H9 (cell line): ENCODE data around the gene MGAT5B. TPM values are rescaled to one million over a fixed set of nuclear protein-coding genes. Genes with fewer than 3 reads are reported as not detected.

Source experiments
- DNase-seq: peaks from one replicate; pipeline ENCODE4 v3.0.0-alpha.2; 2017
- H2AFZ ChIP-seq: one replicate; pipeline ENCODE4 v1.6.1; 2013; ENCODE audit warnings: mild to moderate bottlenecking, low read length, control low read depth, moderate library complexity
- H2AK5ac ChIP-seq: 2 replicates; pipeline ENCODE4 v1.6.1; 2013; ENCODE audit warnings: low read length, control low read depth, mixed read lengths; ENCODE audit not compliant: insufficient read length
- H2BK120ac ChIP-seq: one replicate; pipeline ENCODE4 v1.6.1; 2013; ENCODE audit warnings: low read depth, mild to moderate bottlenecking, low read length, control low read depth, inconsistent platforms; ENCODE audit not compliant: poor library complexity, severe bottlenecking
- H2BK12ac ChIP-seq: 2 replicates; pipeline ENCODE4 v1.6.1; 2013; ENCODE audit warnings: low read length, control low read depth, mixed read lengths, low read depth; ENCODE audit not compliant: insufficient read length
- H2BK15ac ChIP-seq: 2 replicates; pipeline ENCODE4 v1.6.1; 2013; ENCODE audit warnings: low read depth, low read length, control low read depth
- H2BK20ac ChIP-seq: one replicate; pipeline ENCODE4 v1.6.1; 2013; ENCODE audit warnings: low read depth, mild to moderate bottlenecking, low read length, control low read depth, inconsistent platforms; ENCODE audit not compliant: poor library complexity, severe bottlenecking
- H2BK5ac ChIP-seq: 2 replicates; pipeline ENCODE4 v1.6.1; 2013; ENCODE audit warnings: low read length, control low read depth, mixed read lengths; ENCODE audit not compliant: insufficient read length
- H3K14ac ChIP-seq: 2 replicates; pipeline ENCODE4 v1.6.1; 2013; ENCODE audit warnings: low read length, control low read depth; ENCODE audit not compliant: insufficient read depth
- H3K18ac ChIP-seq: 2 replicates; pipeline ENCODE4 v1.6.1; 2013; ENCODE audit warnings: low read depth, mild to moderate bottlenecking, mixed read lengths, low read length, control low read depth; ENCODE audit not compliant: insufficient read length
- H3K23ac ChIP-seq: 2 replicates; pipeline ENCODE4 v1.6.1; 2013; ENCODE audit warnings: low read length, control low read depth, mixed read lengths, low read depth; ENCODE audit not compliant: insufficient read length
- H3K23me2 ChIP-seq: 2 replicates; pipeline ENCODE4 v1.6.1; 2013; ENCODE audit warnings: low read depth, mild to moderate bottlenecking, mixed read lengths, low read length, control low read depth; ENCODE audit not compliant: insufficient read length, poor library complexity, severe bottlenecking
- H3K27ac ChIP-seq: 2 replicates; pipeline ENCODE4 v1.5.1; 2013; ENCODE audit warnings: low read length, control low read depth, mixed read lengths, low read depth; ENCODE audit not compliant: insufficient read length
- H3K27me3 ChIP-seq: 2 replicates; pipeline ENCODE4 v1.6.1; 2013; ENCODE audit warnings: low read length, control low read depth, inconsistent platforms; ENCODE audit not compliant: insufficient read depth
- H3K4ac ChIP-seq: 2 replicates; pipeline ENCODE4 v1.6.1; 2013; ENCODE audit warnings: low read depth, mild to moderate bottlenecking, control low read depth, inconsistent platforms, low read length, moderate library complexity
- H3K4me1 ChIP-seq: 2 replicates; pipeline ENCODE4 v1.6.1; 2013; ENCODE audit warnings: low read length, control low read depth, inconsistent platforms; ENCODE audit not compliant: insufficient read depth
- H3K4me2 ChIP-seq: 2 replicates; pipeline ENCODE4 v1.6.1; 2013; ENCODE audit warnings: low read length, control low read depth, mixed read lengths; ENCODE audit not compliant: insufficient read length, insufficient read depth
- H3K56ac ChIP-seq: 2 replicates; pipeline ENCODE4 v1.6.1; 2013; ENCODE audit warnings: low read depth, mild to moderate bottlenecking, mixed read lengths, low read length, control low read depth; ENCODE audit not compliant: insufficient read length
- H3K79me1 ChIP-seq: 2 replicates; pipeline ENCODE4 v1.6.1; 2013; ENCODE audit warnings: low read depth, mild to moderate bottlenecking, moderate library complexity, low read length, control low read depth, inconsistent platforms; ENCODE audit not compliant: insufficient read depth, poor library complexity, severe bottlenecking
- H3K79me2 ChIP-seq: 2 replicates; pipeline ENCODE4 v1.6.1; 2013; ENCODE audit warnings: low read length, control low read depth, inconsistent platforms; ENCODE audit not compliant: insufficient read depth
- H3K9ac ChIP-seq: 2 replicates; pipeline ENCODE4 v1.6.1; 2013; ENCODE audit warnings: low read length, control low read depth, mixed read lengths; ENCODE audit not compliant: insufficient read length; ENCODE audit errors: extremely low read depth
- H3K9me3 ChIP-seq: one replicate; pipeline ENCODE4 v1.6.1; 2013; ENCODE audit warnings: low read depth, low read length, inconsistent platforms; ENCODE audit not compliant: control insufficient read depth
- H3T11ph ChIP-seq: one replicate; pipeline ENCODE4 v1.6.1; 2013; ENCODE audit warnings: mild to moderate bottlenecking, low read length, control low read depth, inconsistent platforms
- H4K20me1 ChIP-seq: one replicate; pipeline ENCODE4 v1.6.1; 2013; ENCODE audit not compliant: control insufficient read depth, insufficient read length, insufficient read depth
- H4K5ac ChIP-seq: 2 replicates; pipeline ENCODE4 v1.6.1; 2013; ENCODE audit warnings: low read depth, mild to moderate bottlenecking, mixed read lengths, low read length, control low read depth; ENCODE audit not compliant: insufficient read length
- H4K8ac ChIP-seq: replicated peaks from 2 replicates; pipeline ENCODE4 v1.6.1; 2013; ENCODE audit warnings: low read length, control low read depth, mixed read lengths, low read depth; ENCODE audit not compliant: insufficient read length
- H4K91ac ChIP-seq: 2 replicates; pipeline ENCODE4 v1.6.1; 2013; ENCODE audit warnings: low read depth, mild to moderate bottlenecking, moderate library complexity, mixed read lengths, low read length, control low read depth; ENCODE audit not compliant: insufficient read length
- H3K27ac Mint-ChIP-seq, 3 experiments: 2 replicates in 2 of 3; 3 replicates in 1 of 3; pipeline ENCODE4 v1.8.0; 2020 to 2021; ENCODE audit warnings: mixed read lengths in 3 of 3, mild to moderate bottlenecking in 1 of 3, moderate library complexity in 1 of 3
- H3K27me3 Mint-ChIP-seq: 2 replicates; pipeline ENCODE4 v1.8.0; 2021; ENCODE audit warnings: low read depth, mild to moderate bottlenecking, moderate library complexity, mixed read lengths
- H3K36me3 Mint-ChIP-seq, 3 experiments: 2 replicates in 2 of 3; 3 replicates in 1 of 3; pipeline ENCODE4 v1.8.0; 2020 to 2021; ENCODE audit warnings: low read depth in 3 of 3, mixed read lengths in 3 of 3; ENCODE audit not compliant: insufficient read depth in 1 of 3
- H3K4me1 Mint-ChIP-seq, 2 experiments: 2 replicates each; pipeline ENCODE4 v1.8.0; 2020; ENCODE audit warnings: mixed read lengths in 2 of 2
- H3K4me3 Mint-ChIP-seq, 2 experiments: 2 replicates in 1 of 2; 3 replicates in 1 of 2; pipeline ENCODE4 v1.8.0; 2020 to 2021; ENCODE audit warnings: mild to moderate bottlenecking in 2 of 2, mixed read lengths in 2 of 2, moderate library complexity in 1 of 2
- H3K9me3 Mint-ChIP-seq, 2 experiments: 2 replicates in 1 of 2; 3 replicates in 1 of 2; pipeline ENCODE4 v1.8.0; 2020; ENCODE audit warnings: mild to moderate bottlenecking in 2 of 2, mixed read lengths in 2 of 2, moderate library complexity in 1 of 2
- whole genome bisulfite sequencing: extraction: QIAGEN DNeasy Blood & Tissue Kit; methylation state at CpG from one replicate; pipeline ENCODE4 v1.1.7; 2013; ENCODE audit warnings: missing lambda C conversion rate, low lambda C conversion rate, mixed read lengths; ENCODE audit not compliant: insufficient read length; ENCODE audit errors: extremely low coverage; 5-methylcytosine and 5-hydroxymethylcytosine counted together
- total RNA-seq: library from RNA; stranded (reverse); gene quantifications from 2 replicates; pipeline ENCODE4 v1.2.1, GENCODE V29; 2021
- TF ChIP-seq, protein P1 (sequence below): fragments of 200-600 bp; sonication (generic); conservative IDR thresholded peaks from 3 replicates; pipeline ENCODE4 v1.8.0; 2021; ENCODE audit warnings: antibody characterized with exemption, mild to moderate bottlenecking

The MGAT5B gene
- total RNA-seq, 1 experiment from 2014 or later, result 4.9 TPM

- H3K4me1 ChIP-seq, result peaks cover 7% of the 10 kb centered on the region; the same call in 1 of the 2 replicates
- H4K20me1 ChIP-seq, result no peaks in the 10 kb centered on the region
- H4K5ac ChIP-seq, result no peak overlapping the region
- no peak overlapping the region for H2AK5ac ChIP-seq
- no peaks in the 10 kb centered on the region for H3K27me3 ChIP-seq
- H3K36me3 Mint-ChIP-seq, result no peaks in the 10 kb centered on the region
- no peaks in the 10 kb centered on the region for H3K9me3 ChIP-seq
- no peak overlapping the region for H3K4me2 ChIP-seq
- no peak overlapping the region for H3K56ac ChIP-seq
- no peak overlapping the region for H2BK5ac ChIP-seq
- no peak overlapping the region for H3K27ac Mint-ChIP-seq
- no peak overlapping the region for H4K91ac ChIP-seq
- H4K8ac ChIP-seq, result no peak overlapping the region
- H3K23me2 ChIP-seq, result no peaks in the 10 kb centered on the region
- H3K27ac ChIP-seq, result no peak overlapping the region
- no peak overlapping the region for H3K4ac ChIP-seq
- no peak overlapping the region for H2AFZ ChIP-seq
- WGBS, result no CpG with 5 or more reads among the region's 20 CpGs
- H3K9me3 Mint-ChIP-seq, result no peaks in the 10 kb centered on the region
- DNase-seq, result no peak
- H2BK15ac ChIP-seq, result no peak overlapping the region
- H2BK12ac ChIP-seq, result no peak overlapping the region
- H3K23ac ChIP-seq, result no peak overlapping the region
- no peak overlapping the region; the same call in 1 of the 2 replicates for H3K14ac ChIP-seq
- no peak overlapping the region for H3T11ph ChIP-seq
- no peaks in the 10 kb centered on the region for H3K79me2 ChIP-seq
- no peak overlapping the region for H3K18ac ChIP-seq
- no peak overlapping the region for H3K9ac ChIP-seq
- TF ChIP-seq, protein P1, sequence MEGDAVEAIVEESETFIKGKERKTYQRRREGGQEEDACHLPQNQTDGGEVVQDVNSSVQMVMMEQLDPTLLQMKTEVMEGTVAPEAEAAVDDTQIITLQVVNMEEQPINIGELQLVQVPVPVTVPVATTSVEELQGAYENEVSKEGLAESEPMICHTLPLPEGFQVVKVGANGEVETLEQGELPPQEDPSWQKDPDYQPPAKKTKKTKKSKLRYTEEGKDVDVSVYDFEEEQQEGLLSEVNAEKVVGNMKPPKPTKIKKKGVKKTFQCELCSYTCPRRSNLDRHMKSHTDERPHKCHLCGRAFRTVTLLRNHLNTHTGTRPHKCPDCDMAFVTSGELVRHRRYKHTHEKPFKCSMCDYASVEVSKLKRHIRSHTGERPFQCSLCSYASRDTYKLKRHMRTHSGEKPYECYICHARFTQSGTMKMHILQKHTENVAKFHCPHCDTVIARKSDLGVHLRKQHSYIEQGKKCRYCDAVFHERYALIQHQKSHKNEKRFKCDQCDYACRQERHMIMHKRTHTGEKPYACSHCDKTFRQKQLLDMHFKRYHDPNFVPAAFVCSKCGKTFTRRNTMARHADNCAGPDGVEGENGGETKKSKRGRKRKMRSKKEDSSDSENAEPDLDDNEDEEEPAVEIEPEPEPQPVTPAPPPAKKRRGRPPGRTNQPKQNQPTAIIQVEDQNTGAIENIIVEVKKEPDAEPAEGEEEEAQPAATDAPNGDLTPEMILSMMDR, result no peak
- no peaks in the 10 kb centered on the region for H3K79me1 ChIP-seq
- H2BK120ac ChIP-seq, result no peak overlapping the region
- H3K27me3 Mint-ChIP-seq, result peaks cover 2% of the 10 kb centered on the region; the same call in 1 of the 2 replicates
- H2BK20ac ChIP-seq, result no peak overlapping the region
- H3K4me3 Mint-ChIP-seq, result no peak overlapping the region
- H3K4me1 Mint-ChIP-seq, result peaks cover 21 to 39% of the 10 kb centered on the region in 2 experiments
Observed at GRCh38 chr17:76881966-76882365, 13.8 kb downstream of the MGAT5B start.
